Activated naive CD4-positive, alpha-beta T cell (primary cell): ENCODE results near the gene CHRNA1.
"Not testable (repeated sequence)": the region's sequence is repeated elsewhere in the genome, so short reads cannot be mapped to it uniquely, and the experiment has no call there.

Experiments used
- DNase-seq, 4 experiments: peaks; one replicate each; lab custom pipeline; 2025; lab: John Stamatoyannopoulos, UW

Gene CHRNA1

GRCh38 chr2:174716785-174717184 lies 47.5 kb downstream of the CHRNA1 start:
- DNase-seq = no peak

- no peak for DNase-seq
Observed at GRCh38 chr2:174713686-174714085, 50.6 kb downstream of the CHRNA1 start.

GRCh38 chr2:174711206-174711605 lies 53.1 kb downstream of the CHRNA1 start:
- no peak for DNase-seq

- not testable (repeated sequence) for DNase-seq
Observed at GRCh38 chr2:174709416-174710004, 54.8 kb downstream of the CHRNA1 start.

GRCh38 chr2:174708713-174709112 lies 55.6 kb downstream of the CHRNA1 start:
- DNase-seq = no peak

- no peak for DNase-seq
Observed at GRCh38 chr2:174705321-174705720, 59.0 kb downstream of the CHRNA1 start.

- DNase-seq = no peak
Observed at GRCh38 chr2:174704642-174705041, 59.6 kb downstream of the CHRNA1 start.

GRCh38 chr2:174704061-174704460 lies 60.2 kb downstream of the CHRNA1 start:
- no peak for DNase-seq

- no peak for DNase-seq
Observed at GRCh38 chr2:174703430-174703829, 60.8 kb downstream of the CHRNA1 start.

GRCh38 chr2:174702541-174702940 lies 61.7 kb downstream of the CHRNA1 start:
- DNase-seq = no peak

GRCh38 chr2:174699993-174700766 lies 64.1 kb downstream of the CHRNA1 start:
- DNase-seq = no peak
